ENCODE measurements around the gene DNMT3A.

DNMT3A gene

DNA sequence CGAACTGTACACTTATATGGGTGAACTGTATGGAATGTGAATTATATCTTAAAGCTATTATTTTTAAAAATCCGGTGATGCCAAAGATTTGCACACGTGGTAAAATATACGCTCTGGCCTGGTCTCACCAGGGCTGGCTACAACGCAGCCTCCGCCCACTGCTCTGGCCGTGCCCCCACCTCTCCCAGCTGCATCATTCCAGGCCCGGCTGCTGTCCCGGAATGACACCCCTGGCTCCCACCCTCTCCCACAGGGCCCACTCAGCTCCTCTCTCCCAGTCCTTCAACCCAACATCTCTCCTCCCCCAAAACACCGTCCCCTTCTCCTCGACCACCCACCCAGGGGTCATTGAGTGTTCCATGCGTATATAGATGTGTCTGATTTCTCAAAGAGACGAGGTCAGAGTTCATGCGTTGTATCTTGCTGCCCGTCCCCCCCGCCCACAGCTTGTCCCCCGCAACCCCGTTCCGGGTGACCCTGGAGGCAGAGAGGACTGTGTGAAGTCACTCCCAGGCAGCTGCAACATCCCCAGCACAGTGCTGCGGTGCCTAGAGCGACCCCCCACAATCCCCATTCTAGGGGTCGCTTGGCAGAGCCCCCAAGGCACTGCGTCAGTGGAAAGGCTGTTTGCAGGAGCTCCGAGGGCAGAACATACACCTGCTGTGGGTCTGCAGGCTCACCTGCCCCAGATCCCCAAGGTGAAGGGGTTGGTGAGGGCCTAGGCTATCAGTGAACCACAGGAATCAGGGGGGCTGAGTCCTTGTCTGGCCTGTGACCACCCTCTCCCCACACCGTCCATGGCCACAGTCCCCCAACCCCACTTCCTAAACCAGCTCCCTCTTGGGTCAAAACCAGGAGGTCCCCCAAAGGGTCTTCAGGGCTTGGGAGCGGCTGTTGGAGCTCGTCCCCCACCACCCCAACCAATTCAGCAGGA is 13.3 kb downstream of the DNMT3A start:
- DNase-seq (ENCODE audit: low read depth in 3 of 3, low spot score in 1 of 3) = no peak

DNA sequence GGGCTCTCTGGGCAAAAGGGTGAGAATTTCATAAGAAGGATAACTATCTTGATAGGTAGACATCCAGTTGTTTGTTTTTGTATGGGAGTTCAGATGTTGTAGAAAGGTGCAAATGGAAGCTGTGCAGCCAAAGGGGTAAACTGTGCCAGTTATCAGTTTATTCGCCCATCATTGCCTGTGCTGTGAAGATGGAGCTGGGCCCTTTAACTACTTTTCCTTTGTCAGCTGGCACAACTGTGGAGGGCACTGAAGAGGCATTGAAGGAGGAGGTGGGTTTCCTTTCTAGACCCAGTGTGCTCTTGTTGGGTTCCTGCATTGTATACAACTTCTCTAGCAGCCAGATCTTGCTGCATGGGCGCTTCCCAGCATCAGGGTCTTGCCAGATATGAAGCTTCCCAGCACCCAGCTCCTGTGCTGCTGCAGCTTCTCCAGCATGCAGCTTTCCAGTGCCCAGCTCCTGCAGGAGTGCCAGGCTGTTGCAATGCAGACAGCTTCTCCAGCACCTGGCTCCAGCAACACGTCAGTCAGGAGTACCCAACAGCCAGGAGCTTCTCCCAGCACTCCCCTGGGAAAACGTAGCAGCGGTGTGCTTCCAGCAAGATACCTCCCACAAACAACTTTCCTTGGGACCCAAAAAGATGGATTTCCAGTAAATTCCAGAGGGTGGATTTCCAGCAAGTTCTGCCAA is 15.3 kb downstream of the DNMT3A start:
- DNase-seq (ENCODE audit: low read depth in 3 of 3, low spot score in 1 of 3) = no peak

DNA sequence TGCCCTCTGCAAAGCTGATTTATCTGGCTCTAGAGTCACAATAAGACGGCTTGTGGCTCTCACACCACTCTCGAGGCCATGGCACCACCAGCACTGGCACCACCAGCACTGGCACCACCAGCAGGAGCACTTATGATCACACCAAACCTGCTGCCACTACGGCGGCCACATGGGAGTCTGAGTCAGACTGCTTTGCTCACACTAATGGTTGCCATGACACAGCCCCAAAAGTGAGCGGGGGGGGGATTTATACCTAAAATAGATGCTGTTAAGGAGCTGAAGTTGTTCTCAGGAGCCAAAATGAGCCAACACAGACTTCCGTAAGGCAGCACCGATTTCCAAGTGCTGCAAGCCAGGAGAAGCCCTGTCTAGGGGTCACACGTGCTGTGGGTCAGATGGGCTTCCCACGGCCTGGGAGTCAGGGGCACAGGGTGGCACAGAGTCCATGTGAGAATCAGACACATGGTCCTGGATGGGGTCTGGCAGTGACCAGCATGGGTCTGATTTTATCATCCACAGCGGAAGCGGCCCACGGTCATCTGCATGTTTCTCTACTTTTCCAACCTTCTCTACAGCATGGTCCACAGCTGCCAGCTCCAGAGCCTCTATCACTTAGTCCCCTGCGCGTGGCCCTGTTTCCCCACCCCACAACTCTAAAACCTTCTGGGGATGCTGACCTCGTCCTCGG is 16.7 kb downstream of the DNMT3A start:
- no peak for DNase-seq (ENCODE audit: low read depth in 3 of 3, low spot score in 1 of 3)

DNA sequence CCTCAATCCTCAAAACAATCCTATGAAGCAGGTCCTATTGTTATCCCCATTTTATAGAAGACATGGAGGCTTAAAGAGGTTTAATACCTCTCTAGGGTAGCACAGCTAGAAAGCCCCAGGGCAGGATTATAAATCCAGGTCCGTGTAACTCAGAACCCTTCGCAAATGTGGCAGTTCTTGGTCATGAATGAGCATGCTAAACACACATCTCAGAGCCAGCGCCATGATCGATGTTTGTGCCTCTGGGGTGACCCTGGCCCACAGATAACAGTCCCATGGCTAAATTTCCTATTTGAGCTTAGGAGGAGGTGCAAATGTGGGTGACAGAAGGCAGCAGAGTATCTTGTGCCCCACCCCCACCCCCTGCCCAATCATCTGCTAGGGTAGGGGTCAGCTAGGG is 17.5 kb downstream of the DNMT3A start:
- no peak for DNase-seq (ENCODE audit: low read depth in 3 of 3, low spot score in 1 of 3)

DNA sequence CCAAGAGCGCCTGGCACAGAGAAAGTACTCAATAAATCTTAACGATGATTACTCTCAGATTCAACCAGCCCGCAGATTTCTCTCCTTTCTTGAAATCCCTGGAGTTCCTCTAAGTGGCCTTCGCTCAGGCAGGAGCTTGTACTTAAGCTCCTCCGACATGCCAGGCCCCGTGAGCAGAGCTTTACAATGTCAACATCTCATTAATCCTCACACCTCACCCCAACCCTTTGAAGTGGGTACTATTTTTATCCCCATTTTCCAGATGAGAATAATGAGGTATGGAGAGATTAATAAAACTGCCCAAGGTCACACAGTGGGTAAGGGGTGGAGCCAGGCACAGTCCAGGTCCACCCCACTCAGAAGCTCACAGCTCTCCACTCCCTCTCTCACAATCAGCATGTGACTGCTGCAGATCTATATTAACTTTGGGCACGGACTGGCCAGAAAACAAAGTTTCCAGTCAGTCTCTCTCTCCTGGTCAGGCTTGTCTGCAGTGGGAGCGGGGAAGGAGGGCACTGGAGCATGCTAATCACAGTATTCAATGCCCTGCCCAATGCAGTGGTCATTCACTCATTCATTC is 18.0 kb downstream of the DNMT3A start:
- no peak for DNase-seq (ENCODE audit: low read depth in 3 of 3, low spot score in 1 of 3)

DNA sequence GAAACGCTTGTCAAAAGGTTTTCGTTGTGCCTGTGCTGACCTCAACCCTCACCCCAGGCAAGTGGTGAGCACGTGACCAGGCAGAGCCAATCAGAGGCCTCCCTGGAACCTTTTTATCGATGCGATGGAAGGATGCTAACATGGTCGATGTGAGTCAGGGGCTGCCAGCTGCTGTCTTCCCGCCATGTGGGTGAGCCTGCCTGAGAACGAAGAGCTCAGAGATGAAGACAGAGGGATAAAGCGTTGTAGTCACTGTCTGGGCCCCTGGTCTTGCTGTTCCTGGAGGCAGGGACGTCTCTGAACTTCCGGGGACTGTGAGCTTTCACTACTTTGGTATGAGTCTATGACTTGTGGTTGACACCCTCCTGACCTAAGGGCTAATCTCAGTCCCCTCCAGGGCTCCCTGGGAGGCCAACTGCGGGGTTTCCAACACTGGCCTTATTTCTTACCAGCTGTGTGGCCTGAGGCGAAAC is 18.6 kb downstream of the DNMT3A start:
- no peak for DNase-seq (ENCODE audit: low read depth in 3 of 3, low spot score in 1 of 3)

DNA sequence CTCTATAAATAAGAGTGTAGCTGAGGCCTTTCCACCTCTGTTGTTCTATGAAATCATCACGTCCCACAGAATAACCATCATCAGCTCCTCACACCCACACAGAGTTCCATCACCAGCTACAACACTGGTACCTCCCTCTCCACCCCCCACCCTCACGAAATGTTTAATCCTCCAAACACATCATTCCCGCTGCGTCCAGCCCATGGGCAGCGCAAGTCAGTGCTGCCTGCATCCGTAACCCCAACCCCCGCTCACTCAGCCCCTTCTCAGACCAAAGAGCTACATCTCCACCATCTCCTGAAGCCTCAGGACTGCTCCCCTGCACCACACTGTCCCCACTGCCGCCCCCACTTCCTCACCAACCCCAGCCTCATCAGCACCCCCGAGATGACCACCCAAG is 19.4 kb downstream of the DNMT3A start:
- no peak for DNase-seq (ENCODE audit: low read depth in 3 of 3, low spot score in 1 of 3)

DNA sequence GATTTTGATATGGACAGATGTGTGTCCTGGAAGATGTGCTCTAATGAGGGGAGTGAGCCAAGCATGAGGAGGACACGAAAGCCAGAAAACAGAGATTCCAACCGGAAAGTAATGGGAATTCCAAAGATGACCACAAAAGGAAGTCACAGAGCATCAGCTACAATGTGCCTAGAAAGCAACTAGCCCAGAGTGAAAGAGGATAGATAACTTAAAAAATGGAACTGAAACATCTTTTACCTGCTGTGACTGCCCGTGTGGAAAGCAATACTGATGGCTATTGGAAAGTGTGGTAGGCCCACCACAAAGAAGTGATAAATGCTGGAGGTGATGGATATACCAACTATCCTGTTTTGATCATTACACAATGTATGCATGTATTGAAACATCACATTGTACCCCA is 21.6 kb downstream of the DNMT3A start:
- DNase-seq (ENCODE audit: low read depth in 3 of 3, low spot score in 1 of 3) = no peak

DNA sequence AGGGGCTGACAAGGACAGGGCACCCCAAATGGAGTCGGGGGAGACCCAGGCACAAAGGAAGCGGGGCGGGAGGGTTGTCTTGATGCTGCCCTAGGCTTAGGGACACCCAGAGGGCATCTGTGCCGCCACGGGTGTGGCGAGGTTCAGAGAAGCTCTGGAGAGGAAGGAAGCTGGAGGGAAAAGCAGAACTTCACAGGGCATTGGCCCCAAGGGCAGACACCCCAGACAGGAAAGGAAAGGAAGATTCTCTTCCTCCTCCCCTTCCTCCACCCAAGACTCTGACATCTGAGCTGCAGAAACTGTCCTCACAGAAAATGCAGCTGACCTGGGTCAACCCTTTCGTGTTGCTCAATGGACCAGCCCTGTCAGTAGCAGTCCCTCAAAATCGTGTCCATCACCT is 25.6 kb downstream of the DNMT3A start:
- no peak for DNase-seq (ENCODE audit: low read depth in 3 of 3, low spot score in 1 of 3)

DNA sequence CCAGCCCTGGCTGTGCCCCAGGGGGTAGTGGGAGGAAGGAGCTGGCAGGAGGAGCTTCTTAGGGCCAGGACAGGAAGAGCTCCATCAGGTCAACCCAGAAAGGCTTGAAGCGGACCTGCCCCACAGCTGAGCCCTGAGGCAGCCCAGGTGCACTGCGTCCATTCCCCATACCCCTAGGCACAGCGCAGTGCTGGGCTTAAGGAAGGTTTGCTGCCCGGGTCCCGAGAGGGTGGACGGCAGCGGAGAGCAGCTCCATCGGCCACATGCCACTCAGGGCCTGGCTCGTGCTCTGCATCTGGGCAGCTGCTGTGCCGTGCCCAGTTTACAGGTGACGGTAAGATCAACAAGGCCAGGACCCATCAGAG is 26.4 kb downstream of the DNMT3A start:
- DNase-seq (ENCODE audit: low read depth in 3 of 3, low spot score in 1 of 3) = no peak

DNA sequence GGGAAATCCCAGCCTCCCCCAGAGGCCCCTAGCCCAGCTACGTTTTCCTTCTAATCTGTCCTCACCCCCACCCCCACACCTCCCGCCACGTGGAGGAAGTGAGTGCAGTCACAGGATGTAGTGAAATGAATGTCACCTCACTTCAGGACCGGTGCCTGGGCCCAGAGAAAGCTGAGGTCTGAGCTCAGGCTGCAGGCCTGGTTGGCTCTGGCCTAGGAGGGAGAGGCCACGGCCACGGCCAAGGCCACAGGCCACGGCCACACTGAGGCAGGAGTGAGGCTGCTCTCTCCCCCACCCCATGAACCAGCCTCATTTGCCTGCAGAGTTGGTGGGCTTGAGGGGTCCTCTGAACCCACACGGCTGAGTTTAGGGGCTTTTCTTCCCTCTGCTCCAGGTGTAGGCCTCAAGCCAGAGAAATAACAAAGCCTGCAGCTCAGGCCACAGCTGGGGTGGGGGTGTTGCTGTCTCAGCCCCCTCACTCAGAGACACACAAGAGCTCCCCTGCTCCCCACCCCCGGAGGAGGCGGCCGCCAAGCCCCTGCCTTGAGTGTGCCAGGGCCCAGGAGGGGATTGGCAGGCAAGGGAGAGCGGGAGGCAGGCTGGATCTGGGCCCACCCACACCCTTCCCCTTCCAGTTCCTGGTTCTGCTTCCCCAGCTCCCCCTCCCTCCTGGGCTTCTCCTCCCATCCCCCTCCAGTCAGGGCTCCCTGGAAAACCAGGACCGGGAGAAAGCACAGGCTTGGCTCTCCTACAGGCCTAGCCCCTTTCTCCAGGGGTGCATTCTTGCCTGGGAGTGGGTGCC is 27.0 kb downstream of the DNMT3A start:
- DNase-seq (ENCODE audit: low read depth in 3 of 3, low spot score in 1 of 3) = peak in 2 of 3 donors; percentile 51 to 83

DNA sequence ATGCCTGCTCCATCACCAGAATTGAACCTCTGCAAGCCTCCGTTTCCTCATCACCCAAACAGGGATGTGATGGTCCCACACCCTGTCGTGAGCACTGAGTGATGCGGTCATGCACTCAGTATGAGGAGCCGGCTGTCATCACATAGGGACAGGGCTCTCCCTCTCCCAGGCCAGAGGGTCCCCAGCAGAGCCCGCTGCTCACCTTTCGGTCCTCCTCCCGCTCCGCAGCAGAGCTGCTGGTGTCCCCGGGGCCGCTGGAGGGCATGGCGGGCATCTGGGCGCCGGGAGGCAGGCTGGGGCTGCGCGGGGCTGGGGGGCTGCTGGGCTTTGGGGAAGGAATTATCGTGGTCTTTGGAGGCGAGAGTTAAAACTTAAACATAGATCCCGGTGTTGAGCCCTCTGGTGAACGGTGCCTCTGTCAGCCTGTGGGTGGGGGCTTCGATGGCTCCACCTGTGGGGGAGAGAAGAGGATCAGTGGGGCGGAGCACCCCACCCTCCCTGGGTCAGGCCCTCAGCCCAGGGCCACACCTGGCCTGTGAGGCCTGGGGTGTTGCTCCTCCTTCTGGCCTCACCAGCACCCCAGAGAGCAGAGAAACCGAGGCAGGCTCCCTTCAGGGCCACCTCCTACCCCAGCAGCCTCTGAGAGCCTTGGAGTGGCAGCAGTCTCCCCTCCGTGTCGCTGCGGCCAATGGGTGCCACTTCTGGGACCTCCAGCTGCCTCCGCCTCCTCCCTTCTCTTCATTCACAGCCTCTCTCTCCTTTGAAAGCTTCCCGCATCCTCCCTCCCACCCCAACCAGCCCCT is 27.8 kb downstream of the DNMT3A start:
- DNase-seq (ENCODE audit: low read depth in 3 of 3, low spot score in 1 of 3) = no peak

DNA sequence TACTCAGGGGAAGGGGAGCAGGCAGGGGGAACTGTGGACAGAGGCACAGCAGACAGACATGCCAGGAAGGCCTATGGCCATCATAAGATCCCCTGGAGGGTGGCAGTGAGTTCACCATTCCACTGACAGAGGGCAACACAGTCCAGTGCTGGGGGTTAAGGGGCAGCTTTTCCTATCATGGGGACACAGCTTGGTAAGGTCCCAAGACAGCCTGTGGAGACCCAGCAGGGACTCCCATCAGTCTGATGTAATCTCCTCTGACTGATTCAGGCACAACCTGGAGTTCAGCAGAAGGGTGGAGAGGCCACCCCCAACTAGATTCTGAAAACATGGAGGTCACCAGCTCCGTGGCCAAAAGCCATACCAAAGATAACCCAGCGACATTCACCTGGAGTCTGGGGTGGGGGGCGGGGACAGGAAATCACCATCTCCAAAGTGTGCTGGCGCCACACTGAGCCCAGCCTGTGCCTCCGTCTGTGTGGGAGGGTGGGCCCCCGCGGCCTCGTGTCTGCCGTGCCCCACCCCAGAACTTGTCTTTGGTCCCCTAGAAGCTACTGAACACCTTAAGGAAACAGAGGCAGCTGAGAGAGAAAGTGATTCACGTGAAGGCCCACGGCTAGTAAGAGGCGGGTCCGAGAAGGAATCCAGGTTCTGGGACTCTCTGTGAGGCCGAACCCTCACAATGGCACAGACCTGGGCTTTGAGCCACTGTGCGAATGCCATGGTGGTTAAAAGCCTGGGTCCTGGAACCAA is 28.6 kb downstream of the DNMT3A start:
- peak in 1 of 3 donors; percentile 29 for DNase-seq (ENCODE audit: low read depth in 3 of 3, low spot score in 1 of 3)

DNA sequence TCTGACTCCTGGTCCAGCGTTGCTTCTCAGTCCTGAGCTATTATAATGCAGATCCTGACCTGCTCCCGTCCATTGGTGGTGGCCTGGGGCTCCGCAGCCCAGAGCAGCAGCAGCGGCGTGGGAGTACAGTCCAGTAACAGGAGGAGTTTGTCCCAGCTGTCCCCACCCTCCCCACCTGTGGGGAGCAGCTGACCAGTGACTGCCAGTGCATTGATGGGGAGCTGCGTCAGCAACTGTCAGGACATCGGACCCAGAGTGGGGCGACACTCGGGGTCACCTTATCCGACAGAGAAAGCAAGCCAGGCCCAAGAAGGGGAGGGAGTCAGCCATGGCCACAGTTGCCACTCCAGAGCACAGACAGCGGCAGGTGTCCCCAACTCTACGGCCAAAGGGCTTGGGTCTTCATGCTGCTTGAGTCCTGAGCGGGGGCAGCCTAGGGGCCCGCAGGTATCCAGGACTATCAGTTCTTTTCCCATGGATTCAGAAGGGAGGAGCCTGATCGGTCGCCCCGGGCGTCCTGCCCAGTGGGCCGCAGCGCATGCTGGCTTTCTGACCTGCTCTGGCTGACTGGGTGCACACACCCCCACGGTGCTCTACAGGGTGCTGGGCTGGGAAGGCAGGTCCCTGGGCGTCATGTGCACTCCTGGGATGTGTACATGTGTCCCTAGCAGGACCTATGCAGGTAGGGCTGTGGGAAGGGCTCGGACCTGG is 29.7 kb downstream of the DNMT3A start:
- DNase-seq (ENCODE audit: low read depth in 3 of 3, low spot score in 1 of 3) = no peak

DNA sequence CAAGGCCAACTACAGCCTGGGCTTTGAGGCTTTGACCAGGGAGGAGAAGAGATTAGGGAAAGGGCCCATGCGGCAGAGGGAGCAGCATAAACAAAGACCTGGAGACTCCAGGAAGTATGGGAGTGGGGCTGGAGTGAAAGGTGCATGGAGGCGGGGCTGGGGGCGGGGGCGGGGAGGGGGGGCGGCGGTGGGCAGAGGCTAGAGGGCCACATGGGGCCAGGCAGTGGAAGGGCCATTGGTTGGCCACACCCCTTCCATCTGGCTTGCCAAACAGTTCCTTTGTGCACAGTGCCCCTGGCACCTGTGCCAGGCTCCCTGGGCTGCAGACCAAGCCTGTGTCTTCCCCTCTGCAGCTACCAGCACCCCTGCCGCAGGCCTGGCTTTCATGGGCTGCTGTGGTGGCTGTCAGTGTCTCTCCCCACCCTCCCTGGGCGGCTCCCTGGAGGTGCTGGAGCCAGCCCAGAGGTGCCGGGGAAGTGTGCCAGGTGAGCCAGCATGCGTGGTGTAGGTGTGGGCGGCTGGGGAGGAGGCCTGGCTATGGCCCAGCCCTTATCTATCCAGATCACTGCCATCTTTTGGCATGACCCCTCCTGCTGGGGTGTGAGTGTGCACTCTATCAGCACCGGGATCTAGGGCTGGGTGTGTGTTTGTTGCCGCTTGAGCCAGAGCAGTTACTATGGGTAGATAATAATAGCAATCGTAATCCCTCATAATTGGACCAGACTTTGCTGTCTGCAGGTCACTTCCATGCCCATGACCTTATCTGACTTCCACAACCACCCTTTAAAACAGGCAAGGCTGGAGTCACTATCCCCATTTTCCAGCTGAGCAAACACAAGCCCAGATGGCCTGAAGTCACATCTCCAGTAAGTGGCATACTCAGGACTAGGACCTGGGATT is 30.5 kb downstream of the DNMT3A start:
- no peak for DNase-seq (ENCODE audit: low read depth in 3 of 3, low spot score in 1 of 3)

DNA sequence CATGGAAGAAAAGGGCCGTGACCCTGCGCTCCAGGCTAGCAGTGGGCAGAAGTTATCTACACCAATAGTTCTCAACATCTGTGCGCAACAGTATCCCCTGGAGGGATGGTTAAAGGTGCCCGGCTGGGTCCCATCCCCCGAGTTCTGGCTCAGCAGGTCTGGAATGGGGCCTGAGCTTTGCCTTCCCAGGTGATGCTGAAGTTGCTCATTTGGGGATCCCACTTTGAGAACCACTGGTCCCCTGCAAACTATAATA is 31.1 kb downstream of the DNMT3A start:
- no peak for DNase-seq (ENCODE audit: low read depth in 3 of 3, low spot score in 1 of 3)

DNA sequence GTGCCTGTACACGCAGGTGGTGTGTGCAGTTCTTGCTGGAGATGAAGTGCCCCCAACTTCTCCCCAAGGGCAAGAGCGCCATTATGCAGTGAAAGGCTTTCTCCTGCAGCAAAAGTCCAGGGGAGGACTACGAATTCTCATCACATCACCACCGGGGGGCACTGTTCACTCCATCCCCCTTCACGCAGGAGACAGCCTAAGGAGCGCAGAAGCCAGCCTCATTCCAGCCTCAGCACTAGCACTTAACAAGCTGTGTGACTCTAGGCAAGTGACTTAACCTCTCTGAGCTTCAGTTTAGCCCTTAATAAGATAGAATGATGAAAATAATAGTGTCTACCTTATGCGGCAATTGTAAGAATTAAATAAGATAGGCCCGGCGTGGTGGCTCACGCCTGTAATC is 32.3 kb downstream of the DNMT3A start:
- DNase-seq (ENCODE audit: low read depth in 3 of 3, low spot score in 1 of 3) = peak in 2 of 3 donors; percentile 47 to 59

DNA sequence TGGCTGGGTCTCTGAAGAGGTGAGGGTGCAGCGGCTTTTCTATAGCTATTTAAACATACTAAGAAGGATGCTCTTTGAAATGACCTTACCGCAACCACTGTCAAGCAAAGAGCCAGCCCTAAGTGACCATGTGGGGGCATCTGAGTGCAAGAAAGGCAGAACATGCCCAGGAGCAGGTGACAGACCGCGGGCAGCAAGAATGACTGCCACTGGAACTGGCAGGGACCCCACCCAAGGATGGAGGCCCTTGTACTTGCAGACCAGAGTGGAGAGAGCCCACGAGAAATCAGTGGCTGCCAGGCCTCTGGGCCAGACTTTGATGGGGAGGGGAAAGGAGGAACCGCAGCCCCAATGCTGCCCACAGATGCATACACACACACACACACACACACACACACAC is 33.1 kb downstream of the DNMT3A start:
- DNase-seq (ENCODE audit: low read depth in 3 of 3, low spot score in 1 of 3) = no peak

All from stimulated activated CD4-positive, alpha-beta T cell treated with anti-CD3 and anti-CD28 coated beads, TNF-alpha, amount 100 ng/mL, for 1 hour (primary cell).